ES-I3 (cell line): Measurements from ENCODE around the gene DDX28.
"Not testable (repeated sequence)": the region's sequence is repeated elsewhere in the genome, so short reads cannot be mapped to it uniquely, and the experiment has no call there.

ENCODE experiments used
- H3K36me3 ChIP-seq: 2 replicates; pipeline ENCODE4 v1.6.1; 2013; ENCODE audit warnings: mild to moderate bottlenecking, low read length, control low read depth, moderate library complexity; ENCODE audit not compliant: insufficient read depth
- H3K4me1 ChIP-seq: 2 replicates; pipeline ENCODE4 v1.6.1; 2013; ENCODE audit warnings: mild to moderate bottlenecking, control low read depth, low read length; ENCODE audit not compliant: insufficient read depth
- H3K9ac ChIP-seq: 2 replicates; pipeline ENCODE4 v1.6.1; 2013; ENCODE audit warnings: low read depth, mild to moderate bottlenecking, low read length, moderate library complexity
- H3K9me3 ChIP-seq: 2 replicates; pipeline ENCODE4 v1.6.1; 2013; ENCODE audit warnings: mild to moderate bottlenecking, low read length, moderate library complexity; ENCODE audit not compliant: control insufficient read depth, insufficient read depth

DDX28 gene

DNA sequence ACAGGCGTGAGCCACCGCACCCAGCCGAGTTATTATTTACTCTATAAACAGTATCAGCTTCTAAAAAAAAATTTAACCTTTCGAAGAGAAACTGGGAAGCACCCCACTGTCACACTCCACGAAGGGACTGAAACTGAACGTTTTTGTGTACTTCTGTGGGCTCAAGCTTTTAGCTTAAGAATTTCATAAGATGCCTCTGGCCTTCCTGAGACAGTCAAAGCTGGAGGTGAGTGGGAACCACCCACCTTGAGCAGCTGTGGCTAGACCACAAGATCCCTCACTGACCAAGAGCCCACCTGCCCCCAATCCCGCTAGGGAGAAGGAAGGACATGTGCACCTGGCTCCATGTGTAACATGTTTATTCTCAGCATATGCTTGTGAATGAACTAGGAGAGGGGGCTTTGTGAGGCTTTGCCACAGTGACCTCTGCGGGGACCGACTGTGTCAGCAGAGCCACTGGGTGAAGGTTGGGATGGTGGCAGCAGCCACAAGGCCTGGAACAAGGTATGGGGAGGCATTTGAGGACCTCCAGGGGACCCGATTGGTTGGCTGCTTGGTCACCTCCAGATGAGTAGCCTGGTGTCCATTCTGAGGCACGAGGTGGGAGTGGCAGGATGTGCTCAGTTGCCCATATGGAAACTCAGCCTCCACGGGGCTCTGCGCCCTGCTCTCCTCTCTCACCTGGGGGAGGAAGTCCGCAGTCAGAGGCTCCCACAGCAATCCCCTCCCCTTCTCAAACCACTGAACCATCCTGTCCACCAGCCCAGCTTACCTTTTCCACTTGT lies 47.5 kb downstream of the DDX28 start:
- Histone ChIP-seq H3K4me1 (no peaks in the 10 kb centered on the region), H3K9ac (no peak overlapping the region), H3K9me3 (no peaks in the 10 kb centered on the region), H3K36me3 (no peaks in the 10 kb centered on the region)

DNA sequence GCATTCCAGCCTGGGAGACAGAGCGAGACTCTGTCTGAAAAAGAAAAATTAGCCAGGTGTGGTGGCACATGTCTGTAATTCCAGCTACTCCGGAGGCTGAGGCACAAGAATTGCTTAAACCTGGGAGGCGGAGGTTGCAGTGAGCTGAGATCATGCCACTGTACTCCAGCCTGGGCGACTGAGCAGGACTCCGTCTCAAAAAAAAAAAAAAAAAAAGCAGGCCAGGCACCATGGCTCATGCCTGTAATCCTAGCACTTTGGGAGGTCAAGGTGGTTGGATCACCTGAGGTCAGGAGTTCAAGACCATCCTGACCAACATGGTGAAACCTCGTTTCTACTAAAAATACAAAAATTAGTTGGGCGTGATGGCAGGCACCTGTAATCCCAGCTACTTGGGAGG lies 50.7 kb downstream of the DDX28 start:
- not testable (repeated sequence) for H3K9ac ChIP-seq, H3K9me3 ChIP-seq, H3K36me3 ChIP-seq, H3K4me1 ChIP-seq

GRCh38 chr16:67971111-67971510 lies 51.9 kb downstream of the DDX28 start:
- Histone ChIP-seq H3K9me3 (no peaks in the 10 kb centered on the region), H3K36me3 (0 out of 2 replicates have a peak, but pooled peaks cover under 1% of the 10 kb centered on the region), H3K9ac (no peak overlapping the region), H3K4me1 (peaks cover 10% of the 10 kb centered on the region; the same call in 1 of the 2 replicates)
